HEK293 (cell line): Measurements from ENCODE around the gene ADRA2C.

Experiments
- CTCF ChIA-PET: fragments of 350-600 bp; formaldehyde crosslinking; extraction: SDS; loops from one replicate; lab custom pipeline; 2021; ENCODE audit warnings: antibody characterized with exemption; lab: Yijun Ruan, JAX
- POLR2A ChIA-PET: fragments of 300-600 bp; formaldehyde crosslinking; extraction: SDS; loops from one replicate; lab custom pipeline; 2020; ENCODE audit warnings: antibody characterized with exemption, inconsistent platforms; lab: Yijun Ruan, JAX
- H3K27ac ChIP-seq: fragments of 200-500 bp; sonication (Bioruptor generic); 2 replicates; pipeline ENCODE4 v1.5.1; 2014; ENCODE audit warnings: low read depth, low read length, control low read depth, inconsistent platforms; ENCODE audit errors: extremely low read depth
- H3K36me3 ChIP-seq, 2 experiments: fragments of 200-500 bp in 1 of 2; sonication (Bioruptor generic) in 1 of 2; 1 replicate in 1 of 2; 2 replicates in 1 of 2; pipeline ENCODE4 v1.5.1; 2014 to 2017; ENCODE audit warnings: inconsistent platforms in 2 of 2, low read length in 2 of 2; ENCODE audit not compliant: control insufficient read depth in 2 of 2, insufficient read depth in 1 of 2
- H3K4me1 ChIP-seq: fragments of 200-500 bp; sonication (Bioruptor generic); 2 replicates; pipeline ENCODE4 v1.5.1; 2014; ENCODE audit warnings: mild to moderate bottlenecking, low read length, inconsistent platforms; ENCODE audit not compliant: control insufficient read depth, insufficient read depth
- H3K4me3 ChIP-seq: 2 replicates; pipeline ENCODE4 v1.5.1; 2011; ENCODE audit warnings: low read depth, mild to moderate bottlenecking, control low read depth, low read length, moderate library complexity
- H3K9me3 ChIP-seq: fragments of 200-500 bp; sonication (Bioruptor generic); 2 replicates; pipeline ENCODE4 v1.5.1; 2014; ENCODE audit warnings: low read depth, low read length, inconsistent platforms; ENCODE audit not compliant: control insufficient read depth, insufficient read depth
- EGR2 ChIP-seq: fragments of 450-650 bp; formaldehyde crosslinking; IDR thresholded peaks from 2 replicates; pipeline ENCODE4 v1.5.1; 2016; ENCODE audit warnings: low read depth, missing biosample characterization, missing genetic modification characterization
- GLIS2 ChIP-seq: fragments of 450-650 bp; formaldehyde crosslinking; IDR thresholded peaks from 2 replicates; pipeline ENCODE4 v1.5.1; 2016; ENCODE audit warnings: missing biosample characterization, missing genetic modification characterization
- HOXA7 ChIP-seq: sonication (generic); formaldehyde crosslinking; IDR thresholded peaks from 2 replicates; pipeline ENCODE4 v1.8.1; 2022; ENCODE audit warnings: missing genetic modification reagents, borderline replicate concordance
- OVOL3 ChIP-seq: fragments of 450-650 bp; formaldehyde crosslinking; IDR thresholded peaks from 2 replicates; pipeline ENCODE4 v1.5.1; 2016; ENCODE audit warnings: missing biosample characterization, missing genetic modification characterization
- SP2 ChIP-seq: fragments of 450-650 bp; formaldehyde crosslinking; IDR thresholded peaks from 2 replicates; pipeline ENCODE4 v1.5.1; 2016; ENCODE audit warnings: missing biosample characterization, missing genetic modification characterization
- ZBTB20 ChIP-seq: fragments of 450-650 bp; formaldehyde crosslinking; IDR thresholded peaks from 2 replicates; pipeline ENCODE4 v1.5.1; 2016; ENCODE audit warnings: missing biosample characterization, missing genetic modification characterization
- ZIC2 ChIP-seq: fragments of 450-650 bp; formaldehyde crosslinking; IDR thresholded peaks from 2 replicates; pipeline ENCODE4 v1.5.1; 2016; ENCODE audit warnings: missing biosample characterization, missing genetic modification characterization
- ZNF16 ChIP-seq: fragments of 450-650 bp; formaldehyde crosslinking; IDR thresholded peaks from 2 replicates; pipeline ENCODE4 v1.5.1; 2016; ENCODE audit warnings: low read depth, missing biosample characterization, missing genetic modification characterization
- ZNF169 ChIP-seq: fragments of 450-650 bp; formaldehyde crosslinking; IDR thresholded peaks from 2 replicates; pipeline ENCODE4 v1.5.1; 2016; ENCODE audit warnings: missing biosample characterization, missing genetic modification characterization
- ZNF202 ChIP-seq: fragments of 450-650 bp; formaldehyde crosslinking; IDR thresholded peaks from 2 replicates; pipeline ENCODE4 v1.5.1; 2016; ENCODE audit warnings: missing biosample characterization, missing genetic modification characterization, borderline replicate concordance
- ZNF211 ChIP-seq: fragments of 450-650 bp; formaldehyde crosslinking; IDR thresholded peaks from 2 replicates; pipeline ENCODE4 v1.5.1; 2016; ENCODE audit warnings: low read depth, missing biosample characterization, missing genetic modification characterization
- ZNF214 ChIP-seq: fragments of 450-650 bp; formaldehyde crosslinking; IDR thresholded peaks from 2 replicates; pipeline ENCODE4 v1.5.1; 2017; ENCODE audit warnings: missing biosample characterization, mild to moderate bottlenecking, missing genetic modification characterization, borderline replicate concordance
- ZNF350 ChIP-seq: fragments of 450-650 bp; formaldehyde crosslinking; IDR thresholded peaks from 2 replicates; pipeline ENCODE4 v1.5.0; 2017; ENCODE audit warnings: missing biosample characterization, mild to moderate bottlenecking, missing genetic modification characterization
- ZNF394 ChIP-seq: fragments of 450-650 bp; formaldehyde crosslinking; IDR thresholded peaks from 2 replicates; pipeline ENCODE4 v1.5.1; 2016; ENCODE audit warnings: missing biosample characterization, missing genetic modification characterization, mild to moderate bottlenecking, moderate library complexity, borderline replicate concordance
- ZNF404 ChIP-seq: fragments of 450-650 bp; formaldehyde crosslinking; IDR thresholded peaks from 2 replicates; pipeline ENCODE4 v1.5.1; 2017; ENCODE audit warnings: missing biosample characterization, missing genetic modification characterization
- ZNF473 ChIP-seq: fragments of 450-650 bp; formaldehyde crosslinking; IDR thresholded peaks from 2 replicates; pipeline ENCODE4 v1.5.1; 2017; ENCODE audit warnings: missing biosample characterization, missing genetic modification characterization
- ZNF501 ChIP-seq: fragments of 450-650 bp; formaldehyde crosslinking; IDR thresholded peaks from 2 replicates; pipeline ENCODE4 v1.5.1; 2016; ENCODE audit warnings: missing biosample characterization, missing genetic modification characterization
- ZNF585B ChIP-seq: fragments of 450-650 bp; formaldehyde crosslinking; IDR thresholded peaks from 2 replicates; pipeline ENCODE4 v1.5.1; 2016; ENCODE audit warnings: missing biosample characterization, missing genetic modification characterization
- ZNF626 ChIP-seq: fragments of 450-650 bp; sonication (Bioruptor Pico); formaldehyde crosslinking; IDR thresholded peaks from 2 replicates; pipeline ENCODE4 v1.5.1; 2018; ENCODE audit warnings: missing biosample characterization, missing genetic modification characterization, inconsistent platforms
- ZNF791 ChIP-seq: fragments of 450-650 bp; formaldehyde crosslinking; IDR thresholded peaks from 2 replicates; pipeline ENCODE4 v1.5.1; 2016; ENCODE audit warnings: missing biosample characterization, missing genetic modification characterization
- TF ChIP-seq, protein P1 (sequence below): fragments of 450-650 bp; formaldehyde crosslinking; IDR thresholded peaks from 2 replicates; pipeline ENCODE4 v1.5.1; 2016; ENCODE audit warnings: missing biosample characterization, missing genetic modification characterization, borderline replicate concordance
- TF ChIP-seq, protein P2 (sequence below): fragments of 450-650 bp; formaldehyde crosslinking; IDR thresholded peaks from 2 replicates; pipeline ENCODE4 v1.5.1; 2016; ENCODE audit warnings: missing biosample characterization, missing genetic modification characterization
- TF ChIP-seq, protein P3 (sequence below): fragments of 450-650 bp; formaldehyde crosslinking; IDR thresholded peaks from 2 replicates; pipeline ENCODE4 v1.5.1; 2016; ENCODE audit warnings: missing biosample characterization, missing genetic modification characterization
- TF ChIP-seq, protein P4 (sequence below): fragments of 450-650 bp; formaldehyde crosslinking; IDR thresholded peaks from 2 replicates; pipeline ENCODE4 v1.5.1; 2016; ENCODE audit warnings: missing biosample characterization, missing genetic modification characterization
- TF ChIP-seq, protein P5 (sequence below): fragments of 450-650 bp; formaldehyde crosslinking; IDR thresholded peaks from 2 replicates; pipeline ENCODE4 v1.5.1; 2016; ENCODE audit warnings: missing biosample characterization, missing genetic modification characterization

ADRA2C gene

DNA sequence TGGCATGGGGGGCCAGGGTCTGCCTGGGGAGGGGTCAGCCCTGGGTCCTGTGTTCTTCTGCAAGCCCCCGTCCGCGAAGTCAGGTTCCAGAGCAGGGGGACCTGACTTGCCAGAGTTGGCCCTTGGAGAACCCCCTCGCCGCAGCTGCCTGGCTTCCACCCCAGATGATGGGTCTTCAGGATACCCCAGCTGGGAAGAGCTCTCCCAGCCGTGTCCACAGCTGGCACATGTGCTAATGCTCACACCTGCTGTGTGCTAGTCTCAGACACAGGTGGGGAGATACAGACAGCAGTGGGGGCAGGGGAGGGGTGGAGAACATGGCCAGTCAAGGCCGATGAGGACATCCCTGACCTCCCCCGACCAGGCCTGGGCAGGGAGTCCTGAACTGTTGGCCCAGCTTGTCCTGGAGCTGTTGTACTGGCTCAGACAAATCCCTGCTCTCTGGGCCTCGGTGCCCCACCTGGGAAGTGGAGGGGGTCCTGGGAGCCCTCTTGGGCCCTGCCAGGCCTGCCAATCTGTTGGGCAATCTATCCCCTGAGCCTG is 3.5 kb downstream of the ADRA2C start:
- no peak overlapping the region for H3K4me3 ChIP-seq
- TF ChIP-seq ZNF501 (tag by site-specific recombination) (no peak), ZNF394 (no peak), ZNF626 (no peak), EGR2 (tag by site-specific recombination) (no peak), ZNF404 (tag by site-specific recombination) (no peak), ZIC2 (tag by site-specific recombination) (no peak), ZNF214 (tag by site-specific recombination) (no peak), ZNF16 (no peak), ZNF350 (no peak), ZNF211 (tag by site-specific recombination) (no peak), ZBTB20 (tag by site-specific recombination) (no peak), HOXA7 (CRISPR knock-in tag) (no peak), ZNF473 (tag by site-specific recombination) (no peak), OVOL3 (no peak), ZNF169 (tag by site-specific recombination) (no peak)
- TF ChIP-seq, protein P1, sequence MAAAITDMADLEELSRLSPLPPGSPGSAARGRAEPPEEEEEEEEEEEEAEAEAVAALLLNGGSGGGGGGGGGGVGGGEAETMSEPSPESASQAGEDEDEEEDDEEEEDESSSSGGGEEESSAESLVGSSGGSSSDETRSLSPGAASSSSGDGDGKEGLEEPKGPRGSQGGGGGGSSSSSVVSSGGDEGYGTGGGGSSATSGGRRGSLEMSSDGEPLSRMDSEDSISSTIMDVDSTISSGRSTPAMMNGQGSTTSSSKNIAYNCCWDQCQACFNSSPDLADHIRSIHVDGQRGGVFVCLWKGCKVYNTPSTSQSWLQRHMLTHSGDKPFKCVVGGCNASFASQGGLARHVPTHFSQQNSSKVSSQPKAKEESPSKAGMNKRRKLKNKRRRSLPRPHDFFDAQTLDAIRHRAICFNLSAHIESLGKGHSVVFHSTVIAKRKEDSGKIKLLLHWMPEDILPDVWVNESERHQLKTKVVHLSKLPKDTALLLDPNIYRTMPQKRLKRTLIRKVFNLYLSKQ (tag by site-specific recombination): no peak
- TF ChIP-seq, protein P2, sequence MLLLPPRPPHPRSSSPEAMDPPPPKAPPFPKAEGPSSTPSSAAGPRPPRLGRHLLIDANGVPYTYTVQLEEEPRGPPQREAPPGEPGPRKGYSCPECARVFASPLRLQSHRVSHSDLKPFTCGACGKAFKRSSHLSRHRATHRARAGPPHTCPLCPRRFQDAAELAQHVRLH (tag by site-specific recombination): no peak
- TF ChIP-seq, protein P3, sequence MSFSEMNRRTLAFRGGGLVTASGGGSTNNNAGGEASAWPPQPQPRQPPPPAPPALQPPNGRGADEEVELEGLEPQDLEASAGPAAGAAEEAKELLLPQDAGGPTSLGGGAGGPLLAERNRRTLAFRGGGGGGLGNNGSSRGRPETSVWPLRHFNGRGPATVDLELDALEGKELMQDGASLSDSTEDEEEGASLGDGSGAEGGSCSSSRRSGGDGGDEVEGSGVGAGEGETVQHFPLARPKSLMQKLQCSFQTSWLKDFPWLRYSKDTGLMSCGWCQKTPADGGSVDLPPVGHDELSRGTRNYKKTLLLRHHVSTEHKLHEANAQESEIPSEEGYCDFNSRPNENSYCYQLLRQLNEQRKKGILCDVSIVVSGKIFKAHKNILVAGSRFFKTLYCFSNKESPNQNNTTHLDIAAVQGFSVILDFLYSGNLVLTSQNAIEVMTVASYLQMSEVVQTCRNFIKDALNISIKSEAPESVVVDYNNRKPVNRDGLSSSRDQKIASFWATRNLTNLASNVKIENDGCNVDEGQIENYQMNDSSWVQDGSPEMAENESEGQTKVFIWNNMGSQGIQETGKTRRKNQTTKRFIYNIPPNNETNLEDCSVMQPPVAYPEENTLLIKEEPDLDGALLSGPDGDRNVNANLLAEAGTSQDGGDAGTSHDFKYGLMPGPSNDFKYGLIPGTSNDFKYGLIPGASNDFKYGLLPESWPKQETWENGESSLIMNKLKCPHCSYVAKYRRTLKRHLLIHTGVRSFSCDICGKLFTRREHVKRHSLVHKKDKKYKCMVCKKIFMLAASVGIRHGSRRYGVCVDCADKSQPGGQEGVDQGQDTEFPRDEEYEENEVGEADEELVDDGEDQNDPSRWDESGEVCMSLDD (tag by site-specific recombination): no peak
- H3K9me3 ChIP-seq: no peaks in the 10 kb centered on the region
- no peaks in the 10 kb centered on the region for H3K36me3 ChIP-seq
- ChIA-PET CTCF (no interaction called here), POLR2A (no interaction called here)
- no peaks in the 10 kb centered on the region for H3K4me1 ChIP-seq
- no peak overlapping the region for H3K27ac ChIP-seq

DNA sequence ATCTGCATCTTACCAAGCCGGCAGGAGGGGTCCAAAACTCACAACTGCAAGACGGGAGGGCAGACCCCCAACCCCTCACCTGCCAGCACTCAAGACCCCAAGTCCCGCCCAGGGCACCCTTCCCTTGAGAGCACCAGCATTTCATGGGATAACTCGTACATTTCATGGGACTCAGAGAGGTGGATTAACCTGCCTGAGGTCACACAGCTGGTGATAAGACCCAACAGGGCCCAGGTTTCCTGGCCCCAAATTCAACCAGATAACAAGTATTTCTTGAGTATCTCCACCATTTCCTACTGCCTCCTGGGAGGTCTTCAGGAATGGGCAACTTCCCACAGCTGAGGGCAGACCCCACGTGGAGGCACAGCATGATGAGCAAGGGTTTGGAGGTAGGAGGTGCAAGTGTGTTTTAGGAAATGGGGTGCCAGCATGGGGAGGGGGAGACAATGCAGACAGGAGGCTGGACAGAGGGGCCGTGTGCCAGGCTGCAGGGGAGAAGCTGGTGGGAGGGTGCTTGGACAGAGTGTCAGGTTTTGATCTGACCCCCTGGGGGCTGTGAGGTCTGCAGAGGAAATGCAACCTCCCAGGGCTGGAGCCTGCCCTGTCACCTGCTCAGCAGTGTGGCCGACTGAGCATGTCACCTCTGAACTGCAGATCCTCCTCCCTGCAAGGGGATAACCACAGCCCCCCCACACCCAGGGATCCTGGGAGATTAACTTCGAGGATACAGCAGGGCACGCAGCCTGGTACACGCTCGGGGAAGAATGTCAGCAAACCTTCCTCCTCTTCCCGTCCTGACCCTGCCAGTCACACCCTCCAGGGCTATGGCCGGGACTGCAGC is 4.4 kb downstream of the ADRA2C start:
- CTCF ChIA-PET: no interaction called here
- POLR2A ChIA-PET: no interaction called here
- Histone ChIP-seq H3K9me3 (no peaks in the 10 kb centered on the region), H3K4me1 (no peaks in the 10 kb centered on the region), H3K27ac (no peak overlapping the region), H3K4me3 (no peak overlapping the region), H3K36me3 (no peaks in the 10 kb centered on the region)
- TF ChIP-seq, protein P4, sequence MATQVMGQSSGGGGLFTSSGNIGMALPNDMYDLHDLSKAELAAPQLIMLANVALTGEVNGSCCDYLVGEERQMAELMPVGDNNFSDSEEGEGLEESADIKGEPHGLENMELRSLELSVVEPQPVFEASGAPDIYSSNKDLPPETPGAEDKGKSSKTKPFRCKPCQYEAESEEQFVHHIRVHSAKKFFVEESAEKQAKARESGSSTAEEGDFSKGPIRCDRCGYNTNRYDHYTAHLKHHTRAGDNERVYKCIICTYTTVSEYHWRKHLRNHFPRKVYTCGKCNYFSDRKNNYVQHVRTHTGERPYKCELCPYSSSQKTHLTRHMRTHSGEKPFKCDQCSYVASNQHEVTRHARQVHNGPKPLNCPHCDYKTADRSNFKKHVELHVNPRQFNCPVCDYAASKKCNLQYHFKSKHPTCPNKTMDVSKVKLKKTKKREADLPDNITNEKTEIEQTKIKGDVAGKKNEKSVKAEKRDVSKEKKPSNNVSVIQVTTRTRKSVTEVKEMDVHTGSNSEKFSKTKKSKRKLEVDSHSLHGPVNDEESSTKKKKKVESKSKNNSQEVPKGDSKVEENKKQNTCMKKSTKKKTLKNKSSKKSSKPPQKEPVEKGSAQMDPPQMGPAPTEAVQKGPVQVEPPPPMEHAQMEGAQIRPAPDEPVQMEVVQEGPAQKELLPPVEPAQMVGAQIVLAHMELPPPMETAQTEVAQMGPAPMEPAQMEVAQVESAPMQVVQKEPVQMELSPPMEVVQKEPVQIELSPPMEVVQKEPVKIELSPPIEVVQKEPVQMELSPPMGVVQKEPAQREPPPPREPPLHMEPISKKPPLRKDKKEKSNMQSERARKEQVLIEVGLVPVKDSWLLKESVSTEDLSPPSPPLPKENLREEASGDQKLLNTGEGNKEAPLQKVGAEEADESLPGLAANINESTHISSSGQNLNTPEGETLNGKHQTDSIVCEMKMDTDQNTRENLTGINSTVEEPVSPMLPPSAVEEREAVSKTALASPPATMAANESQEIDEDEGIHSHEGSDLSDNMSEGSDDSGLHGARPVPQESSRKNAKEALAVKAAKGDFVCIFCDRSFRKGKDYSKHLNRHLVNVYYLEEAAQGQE: no peak
- TF ChIP-seq ZNF202 (tag by site-specific recombination) (no peak), ZIC2 (tag by site-specific recombination) (peak; percentile 94), GLIS2 (tag by site-specific recombination) (peak; percentile 60), ZNF791 (tag by site-specific recombination) (no peak), SP2 (tag by site-specific recombination) (no peak), ZNF585B (tag by site-specific recombination) (no peak)
- TF ChIP-seq, protein P5, sequence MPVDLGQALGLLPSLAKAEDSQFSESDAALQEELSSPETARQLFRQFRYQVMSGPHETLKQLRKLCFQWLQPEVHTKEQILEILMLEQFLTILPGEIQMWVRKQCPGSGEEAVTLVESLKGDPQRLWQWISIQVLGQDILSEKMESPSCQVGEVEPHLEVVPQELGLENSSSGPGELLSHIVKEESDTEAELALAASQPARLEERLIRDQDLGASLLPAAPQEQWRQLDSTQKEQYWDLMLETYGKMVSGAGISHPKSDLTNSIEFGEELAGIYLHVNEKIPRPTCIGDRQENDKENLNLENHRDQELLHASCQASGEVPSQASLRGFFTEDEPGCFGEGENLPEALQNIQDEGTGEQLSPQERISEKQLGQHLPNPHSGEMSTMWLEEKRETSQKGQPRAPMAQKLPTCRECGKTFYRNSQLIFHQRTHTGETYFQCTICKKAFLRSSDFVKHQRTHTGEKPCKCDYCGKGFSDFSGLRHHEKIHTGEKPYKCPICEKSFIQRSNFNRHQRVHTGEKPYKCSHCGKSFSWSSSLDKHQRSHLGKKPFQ (tag by site-specific recombination): no peak
